HepG2 (cell line): ENCODE results near the gene SLC38A3. TPM values are rescaled to one million over a fixed set of nuclear protein-coding genes. Genes with fewer than 3 reads are reported as not detected.

Source experiments
- BRD4 ChIP-seq: sonication (generic); formaldehyde crosslinking; IDR thresholded peaks from 2 replicates; pipeline ENCODE4 v1.4.0; 2020; ENCODE audit warnings: missing genetic modification reagents
- ELF3 ChIP-seq: IDR thresholded peaks from 2 replicates; pipeline ENCODE4 v1.6.1; 2016; ENCODE audit warnings: missing genetic modification reagents, missing compliant biosample characterization
- GATAD2A ChIP-seq: IDR thresholded peaks from 2 replicates; pipeline ENCODE4 v1.6.1; 2016
- HINFP ChIP-seq: sonication (generic); formaldehyde crosslinking; IDR thresholded peaks from 2 replicates; pipeline ENCODE4 v1.4.0; 2020; ENCODE audit warnings: low read depth, mild to moderate bottlenecking, missing genetic modification reagents
- PLSCR1 ChIP-seq: sonication (generic); formaldehyde crosslinking; IDR thresholded peaks from 2 replicates; pipeline ENCODE4 v1.5.0; 2020; ENCODE audit warnings: missing genetic modification reagents, mild to moderate bottlenecking, borderline replicate concordance
- SAFB2 ChIP-seq: sonication (generic); formaldehyde crosslinking; IDR thresholded peaks from 2 replicates; pipeline ENCODE4 v1.5.1; 2020; ENCODE audit warnings: missing genetic modification reagents, low read depth, mild to moderate bottlenecking, borderline replicate concordance
- TBX2 ChIP-seq: sonication (generic); formaldehyde crosslinking; IDR thresholded peaks from 2 replicates; pipeline ENCODE4 v1.5.0; 2020; ENCODE audit warnings: missing genetic modification reagents, mild to moderate bottlenecking, borderline replicate concordance
- ZBTB46 ChIP-seq: sonication (generic); formaldehyde crosslinking; IDR thresholded peaks from 2 replicates; pipeline ENCODE4 v1.4.0; 2020; ENCODE audit warnings: mild to moderate bottlenecking, missing genetic modification reagents, borderline replicate concordance
- ZFP41 ChIP-seq: sonication (generic); formaldehyde crosslinking; IDR thresholded peaks from 2 replicates; pipeline ENCODE4 v1.4.0; 2020; ENCODE audit warnings: mild to moderate bottlenecking, missing genetic modification reagents, borderline replicate concordance
- ZNF317 ChIP-seq: sonication (generic); formaldehyde crosslinking; IDR thresholded peaks from 2 replicates; pipeline ENCODE4 v1.5.0; 2020; ENCODE audit warnings: mild to moderate bottlenecking, missing genetic modification reagents
- ZNF441 ChIP-seq: sonication (generic); formaldehyde crosslinking; IDR thresholded peaks from 2 replicates; pipeline ENCODE4 v1.7.0; 2021; ENCODE audit warnings: missing genetic modification reagents, borderline replicate concordance
- polyA plus RNA-seq, 8 experiments: library from polyadenylated mRNA; depleted of rRNA in 3 of 8; stranded (reverse) in 7 of 8; unstranded in 1 of 8; fragments of >200 nt; fragmentation: Illumina TruSeq in 4 of 8; extraction: Trizol in 4 of 8; gene quantifications; 2 replicates each; pipeline versions ENCODE4 v1.2.1 to v1.2.3, GENCODE V29; 2011 to 2016; ENCODE audit warnings: low read depth in 4 of 8, missing spikeins in 1 of 8, mixed read lengths in 1 of 8; ENCODE audit not compliant: insufficient read depth in 1 of 8
- total RNA-seq, 5 experiments: library from RNA; depleted of rRNA; stranded (reverse); fragments of >200 nt; fragmentation: Illumina TruSeq; extraction: Trizol; gene quantifications; 2 replicates each; pipeline ENCODE4 v1.2.3, GENCODE V29; 2016; ENCODE audit warnings: low read depth in 1 of 5

Gene SLC38A3
- total and polyA plus RNA-seq, 2 of the 13 experiments (the other 11 are each of a cell fraction or from before 2014, with no cell fraction given), result 29.8 to 164 TPM

GRCh38 chr3:50212971-50213370 lies 7.9 kb downstream of the SLC38A3 start (continued):
- no peak for TF ChIP-seq ZBTB46
- no peak for TF ChIP-seq ZNF441
- TF ChIP-seq GATAD2A, result no peak
- 0 out of 2 replicates have a peak, but pooled peaks have one; percentile 17 for TF ChIP-seq TBX2 (CRISPR knock-in tag)
- TF ChIP-seq HINFP, result no peak
- no peak for TF ChIP-seq ZNF317 (CRISPR knock-in tag)
- no peak for TF ChIP-seq PLSCR1 (CRISPR knock-in tag)
- TF ChIP-seq ELF3 (CRISPR knock-in tag), result no peak
- TF ChIP-seq ZFP41 (CRISPR knock-in tag), result no peak
- no peak for TF ChIP-seq BRD4 (CRISPR knock-in tag)
- no peak for TF ChIP-seq SAFB2
